ENCODE data around the gene PHF5A.

PHF5A gene, protein sequence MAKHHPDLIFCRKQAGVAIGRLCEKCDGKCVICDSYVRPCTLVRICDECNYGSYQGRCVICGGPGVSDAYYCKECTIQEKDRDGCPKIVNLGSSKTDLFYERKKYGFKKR

DNA sequence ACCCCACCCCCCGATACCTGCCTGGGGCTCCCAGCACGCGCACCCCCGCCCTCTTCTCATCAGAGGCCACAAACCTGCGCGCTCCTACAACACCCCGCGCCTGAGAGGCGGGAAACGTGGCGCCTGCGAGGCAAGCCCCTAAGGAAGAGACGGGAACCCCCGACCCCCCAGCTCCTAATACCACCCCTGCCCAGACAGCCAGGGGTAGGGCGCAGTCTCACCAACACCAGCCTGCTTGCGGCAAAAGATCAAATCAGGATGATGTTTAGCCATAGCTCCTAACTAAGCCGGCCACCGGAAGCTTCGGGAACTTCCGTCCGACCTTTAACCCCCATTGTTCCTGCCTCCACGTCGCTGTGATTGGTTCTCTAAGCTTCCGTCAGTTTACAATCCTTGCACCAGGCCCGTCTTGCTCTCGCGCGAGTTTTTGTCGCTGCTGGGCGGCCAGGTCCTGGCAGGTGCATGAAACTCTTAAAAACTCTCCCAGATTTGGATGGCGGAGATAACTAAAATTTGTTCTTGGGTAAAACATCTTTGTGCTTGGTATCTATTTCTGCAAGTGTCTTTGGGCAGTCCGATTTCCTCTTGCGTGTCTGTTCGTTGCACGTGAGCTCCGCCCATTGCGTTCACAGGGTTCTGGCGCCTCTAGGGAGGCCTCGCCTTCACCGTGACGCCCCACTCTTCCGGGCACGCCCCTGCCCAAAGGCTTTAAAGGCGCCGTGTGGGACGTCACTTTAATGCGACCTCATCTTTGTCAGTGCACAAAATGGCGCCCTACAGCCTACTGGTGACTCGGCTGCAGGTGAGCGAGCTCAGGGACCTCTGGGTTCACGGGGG, at the start of gene PHF5A, which contains the start of gene ACO2:
TSS of gene PHF5A (minus strand) at position 312 of the 837 bp plus-strand sequence. CDS start at position 273, 39 bp downstream.
TSS of gene ACO2 (plus strand) at position 737 of the 837 bp plus-strand sequence. CDS start at position 767, 30 bp downstream.
- peak within 1 kb of the TSS; percentile 96 for H3K4me3 ChIP-seq (ENCODE audit: low read depth, low read length)
- peak; percentile 98 for DNase-seq (ENCODE audit: low read depth)
- TF ChIP-seq, protein P1, sequence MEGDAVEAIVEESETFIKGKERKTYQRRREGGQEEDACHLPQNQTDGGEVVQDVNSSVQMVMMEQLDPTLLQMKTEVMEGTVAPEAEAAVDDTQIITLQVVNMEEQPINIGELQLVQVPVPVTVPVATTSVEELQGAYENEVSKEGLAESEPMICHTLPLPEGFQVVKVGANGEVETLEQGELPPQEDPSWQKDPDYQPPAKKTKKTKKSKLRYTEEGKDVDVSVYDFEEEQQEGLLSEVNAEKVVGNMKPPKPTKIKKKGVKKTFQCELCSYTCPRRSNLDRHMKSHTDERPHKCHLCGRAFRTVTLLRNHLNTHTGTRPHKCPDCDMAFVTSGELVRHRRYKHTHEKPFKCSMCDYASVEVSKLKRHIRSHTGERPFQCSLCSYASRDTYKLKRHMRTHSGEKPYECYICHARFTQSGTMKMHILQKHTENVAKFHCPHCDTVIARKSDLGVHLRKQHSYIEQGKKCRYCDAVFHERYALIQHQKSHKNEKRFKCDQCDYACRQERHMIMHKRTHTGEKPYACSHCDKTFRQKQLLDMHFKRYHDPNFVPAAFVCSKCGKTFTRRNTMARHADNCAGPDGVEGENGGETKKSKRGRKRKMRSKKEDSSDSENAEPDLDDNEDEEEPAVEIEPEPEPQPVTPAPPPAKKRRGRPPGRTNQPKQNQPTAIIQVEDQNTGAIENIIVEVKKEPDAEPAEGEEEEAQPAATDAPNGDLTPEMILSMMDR (IDR thresholded peaks at IDR 0.05; ENCODE audit: insufficient read depth, low read depth, low read length, missing control alignments) = no peak

DNA sequence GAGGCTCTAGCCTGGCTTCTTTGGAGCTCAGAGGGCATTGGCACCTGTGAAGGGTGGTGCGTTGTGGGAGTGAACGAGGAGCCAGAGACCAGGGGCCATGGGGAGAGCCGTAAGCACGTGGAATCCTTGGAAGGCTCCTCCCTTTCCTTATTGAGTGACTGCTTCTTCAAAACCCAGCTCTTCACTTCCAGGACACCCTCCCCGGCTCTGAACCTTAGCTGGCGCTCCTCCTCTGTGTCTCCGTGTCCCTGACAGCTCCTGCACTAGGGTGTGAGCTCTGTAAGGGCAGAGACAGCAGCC, 49.5 kb upstream of the PHF5A start:
- no peak overlapping the region for H3K4me3 ChIP-seq (ENCODE audit: low read depth, low read length)
- TF ChIP-seq, protein P1 (IDR thresholded peaks at IDR 0.05; ENCODE audit: insufficient read depth, low read depth, low read length, missing control alignments) = no peak
- DNase-seq (ENCODE audit: low read depth) = no peak

DNA sequence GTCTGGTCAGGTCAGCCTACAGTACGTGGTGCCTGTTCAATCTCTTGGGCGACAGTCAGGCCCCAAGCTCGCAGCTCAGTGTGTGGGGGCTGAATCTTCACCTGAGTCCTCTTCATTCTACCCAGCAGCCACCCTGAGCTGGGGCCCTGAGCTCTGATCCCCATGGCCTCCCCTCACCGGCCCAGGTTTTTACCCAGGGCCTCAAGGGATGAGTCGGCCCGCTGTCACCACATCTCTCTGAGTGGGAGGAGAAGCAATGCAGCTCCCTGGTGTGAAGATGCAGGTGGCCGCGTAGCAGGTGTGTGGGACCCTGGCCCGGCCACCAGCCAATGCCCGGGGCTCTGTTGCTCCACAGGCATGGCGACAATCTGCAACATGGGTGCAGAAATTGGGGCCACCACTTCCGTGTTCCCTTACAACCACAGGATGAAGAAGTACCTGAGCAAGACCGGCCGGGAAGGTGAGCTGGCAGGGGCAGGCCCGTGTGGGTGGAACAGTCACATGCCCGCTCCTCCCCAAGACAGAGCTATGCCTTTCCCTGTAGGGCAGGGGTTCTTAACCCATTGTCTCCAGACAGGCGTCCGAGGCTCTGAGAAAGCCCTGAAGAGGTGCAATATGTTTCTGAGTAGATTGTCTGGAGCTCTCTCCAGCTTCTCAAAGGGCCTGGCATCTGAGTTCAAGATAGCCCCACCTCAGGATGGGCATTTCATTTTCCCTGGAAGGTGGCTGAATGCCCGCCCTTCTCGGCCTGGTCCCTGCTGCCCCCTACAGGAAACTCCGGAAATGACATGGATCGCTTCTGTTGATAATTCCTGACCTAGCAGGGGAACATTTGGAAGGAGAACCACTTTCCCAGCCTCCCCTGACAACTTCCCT, 48.9 kb upstream of the PHF5A start:
- H3K4me3 ChIP-seq (ENCODE audit: low read depth, low read length) = no peak overlapping the region
- TF ChIP-seq, protein P1 (IDR thresholded peaks at IDR 0.05; ENCODE audit: insufficient read depth, low read depth, low read length, missing control alignments) = peak; percentile 79
- peak; percentile 37 for DNase-seq (ENCODE audit: low read depth)

DNA sequence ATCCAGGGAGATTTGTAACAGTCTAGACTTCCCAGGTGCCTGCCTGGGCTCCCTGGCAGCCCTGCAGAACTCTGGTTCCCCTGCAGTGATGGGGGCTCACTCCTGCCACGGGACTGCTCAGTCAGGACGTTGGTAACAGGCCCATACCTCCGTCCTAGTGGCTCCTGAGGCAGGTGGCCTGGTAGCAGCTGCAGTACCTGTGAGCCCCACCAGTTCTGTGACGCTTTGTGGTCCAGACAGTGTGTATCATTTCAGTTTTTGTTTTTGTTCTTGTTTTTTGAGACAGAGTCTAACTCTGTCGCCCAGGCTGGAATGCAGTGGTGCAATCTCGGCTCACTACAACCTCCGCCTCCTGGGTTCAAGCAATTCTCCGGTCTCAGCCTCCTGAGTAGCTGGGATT, 48.0 kb upstream of the PHF5A start:
- H3K4me3 ChIP-seq (ENCODE audit: low read depth, low read length) = no peak overlapping the region
- no peak for DNase-seq (ENCODE audit: low read depth)
- TF ChIP-seq, protein P1 (IDR thresholded peaks at IDR 0.05; ENCODE audit: insufficient read depth, low read depth, low read length, missing control alignments) = no peak

DNA sequence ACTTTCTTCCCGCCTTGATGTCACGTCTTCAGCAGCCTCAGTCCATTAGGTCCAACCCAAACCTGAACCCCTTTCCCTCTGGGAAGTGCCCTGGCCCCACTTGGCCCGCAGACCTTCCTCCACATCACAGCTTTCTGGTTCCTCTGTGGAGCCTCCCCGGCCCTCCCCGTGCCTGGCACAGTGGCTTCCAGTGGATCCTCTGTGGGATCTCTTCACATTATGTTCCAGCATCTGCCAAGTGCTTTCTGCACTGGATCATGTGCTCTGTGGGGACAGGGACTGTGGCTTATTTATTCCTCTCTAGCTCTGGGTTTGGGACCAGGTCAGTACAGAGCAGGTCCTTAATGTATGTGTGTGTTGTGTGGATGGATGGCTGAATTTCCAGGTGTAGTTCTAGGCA, 44.9 kb upstream of the PHF5A start:
- no peak overlapping the region for H3K4me3 ChIP-seq (ENCODE audit: low read depth, low read length)
- no peak for DNase-seq (ENCODE audit: low read depth)
- TF ChIP-seq, protein P1 (IDR thresholded peaks at IDR 0.05; ENCODE audit: insufficient read depth, low read depth, low read length, missing control alignments) = no peak

DNA sequence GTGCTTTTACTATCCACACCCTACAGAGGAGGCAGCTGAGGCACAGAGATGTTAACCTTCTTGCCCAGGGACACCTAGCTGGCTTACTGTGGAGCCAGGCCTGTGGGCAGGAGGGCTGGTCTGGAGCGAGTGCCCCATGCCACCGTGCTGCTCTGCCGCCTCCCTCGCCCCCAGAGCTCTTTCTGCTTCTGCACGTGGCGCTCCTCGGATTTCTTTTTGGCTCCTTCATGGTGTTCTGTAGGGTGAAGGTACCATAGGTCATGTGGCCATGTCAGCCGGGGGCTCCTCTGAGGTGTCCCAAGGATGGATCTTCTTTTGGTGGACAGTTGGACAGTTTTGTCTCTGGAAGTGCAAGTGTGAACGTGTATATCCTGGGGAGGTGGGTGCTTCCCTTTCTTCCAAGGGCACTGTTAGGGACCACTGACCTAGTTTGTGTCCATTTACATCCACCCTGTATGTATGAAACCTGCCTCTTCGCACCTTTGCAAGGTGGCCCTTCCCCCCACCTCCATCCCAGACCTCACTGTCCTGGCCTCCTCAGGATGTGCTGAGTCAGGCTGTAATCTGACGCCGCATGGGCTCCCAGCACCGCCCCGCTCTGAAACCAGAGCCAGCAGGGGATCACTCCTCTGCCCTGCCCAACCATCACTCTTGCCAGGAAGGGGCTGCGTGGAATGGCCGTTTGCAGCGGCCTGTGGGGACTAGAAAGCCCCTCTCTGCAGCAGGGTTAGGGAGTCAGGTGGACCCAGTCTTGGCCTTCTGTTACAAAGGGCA, 44.1 kb upstream of the PHF5A start:
- DNase-seq (ENCODE audit: low read depth) = no peak
- H3K4me3 ChIP-seq (ENCODE audit: low read depth, low read length) = no peak overlapping the region
- TF ChIP-seq, protein P1 (IDR thresholded peaks at IDR 0.05; ENCODE audit: insufficient read depth, low read depth, low read length, missing control alignments) = no peak
